ENCODE results near the gene DYNC1LI2. TPM values are rescaled to one million over a fixed set of nuclear protein-coding genes. Genes with fewer than 3 reads are reported as not detected.

DYNC1LI2 gene
- total and polyA plus RNA-seq, 9 of the 15 experiments (the other 6 are each of a cell fraction or from before 2014, with no cell fraction given) = 5.1 to 48.9 (median 38.2) TPM

DNA sequence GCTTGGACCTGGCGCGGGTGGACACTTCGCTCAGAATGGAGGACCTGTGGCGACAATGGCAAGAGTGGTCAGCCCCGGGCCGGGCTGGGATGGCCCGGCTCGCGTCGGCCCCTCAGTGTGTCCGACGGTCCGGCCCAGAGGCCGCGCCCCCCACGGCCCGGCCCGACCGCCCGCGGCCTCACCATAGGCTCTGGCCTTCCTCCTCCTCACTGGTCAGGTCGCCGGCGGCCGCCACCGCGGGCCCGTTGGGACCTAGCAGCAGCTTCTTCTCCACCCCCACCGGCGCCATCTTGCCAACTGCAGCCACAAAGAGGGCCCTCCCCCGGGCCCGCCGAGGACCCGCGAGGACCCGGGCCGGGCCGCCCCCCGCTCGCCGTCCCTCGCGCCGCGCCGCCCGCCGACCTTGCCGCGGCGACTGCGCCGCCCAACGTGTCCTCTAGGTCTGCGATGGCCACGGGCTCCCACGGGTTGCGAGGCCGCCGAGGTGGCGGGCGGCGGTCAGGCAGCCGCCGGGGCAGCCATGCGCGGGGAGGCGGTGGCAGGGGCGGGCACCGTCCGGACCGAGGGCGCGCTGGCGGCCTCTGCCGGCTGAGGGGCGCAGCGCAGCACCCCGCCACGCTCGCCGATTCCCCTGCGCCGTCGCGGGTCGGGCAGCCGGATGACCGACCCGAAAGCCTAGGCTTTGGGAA, at the start of gene DYNC1LI2 (continued):
- TF ChIP-seq CREB1 (IDR thresholded peaks at IDR 0.05) (peak; percentile 40; the same call in 1 of the 2 replicates), CREB1 (CRISPR knock-in tag; IDR thresholded peaks at IDR 0.05) (no peak; the same call in 1 of the 2 replicates), ATF7 (IDR thresholded peaks at IDR 0.05) (peak; percentile 67; the same call in 1 of the 2 replicates), SUPT5H (IDR thresholded peaks at IDR 0.05) (peak; percentile 80), MAZ (CRISPR knock-in tag; conservative IDR thresholded peaks at IDR 0.05 in 1 of 2, IDR thresholded peaks at IDR 0.05 in 1 of 2) (peak; percentile 40 to 94), SIN3B (IDR thresholded peaks at IDR 0.05; ENCODE audit: low read depth) (peak; percentile 85), SMC3 (conservative IDR thresholded peaks at IDR 0.05; ENCODE audit: insufficient read depth, low read depth, low read length) (peak; percentile 37; the same call in 1 of the 2 replicates), CTBP1 (IDR thresholded peaks at IDR 0.05; ENCODE audit: borderline replicate concordance) (peak; percentile 82; the same call in 1 of the 2 replicates), KLF10 (CRISPR knock-in tag; IDR thresholded peaks at IDR 0.05) (no peak), NR3C1 (CRISPR knock-in tag; IDR thresholded peaks at IDR 0.05) (0 out of 2 replicates have a peak, but pooled peaks have one; percentile 45), SMAD4 (CRISPR knock-in tag; conservative IDR thresholded peaks at IDR 0.05) (peak; percentile 73; the same call in 1 of the 2 replicates), ZKSCAN8 (CRISPR knock-in tag; IDR thresholded peaks at IDR 0.05) (no peak), NFE2 (IDR thresholded peaks at IDR 0.05; ENCODE audit: low read depth) (peak; percentile 95), ZBTB7A (IDR thresholded peaks at IDR 0.05; ENCODE audit: borderline replicate concordance, control insufficient read depth, low read depth, low read length) (peak; percentile 48; the same call in 1 of the 2 replicates), SREBF2 (CRISPR knock-in tag; IDR thresholded peaks at IDR 0.05) (no peak), ZNF75A (CRISPR knock-in tag; IDR thresholded peaks at IDR 0.05) (no peak)
- TF ChIP-seq, protein P1, sequence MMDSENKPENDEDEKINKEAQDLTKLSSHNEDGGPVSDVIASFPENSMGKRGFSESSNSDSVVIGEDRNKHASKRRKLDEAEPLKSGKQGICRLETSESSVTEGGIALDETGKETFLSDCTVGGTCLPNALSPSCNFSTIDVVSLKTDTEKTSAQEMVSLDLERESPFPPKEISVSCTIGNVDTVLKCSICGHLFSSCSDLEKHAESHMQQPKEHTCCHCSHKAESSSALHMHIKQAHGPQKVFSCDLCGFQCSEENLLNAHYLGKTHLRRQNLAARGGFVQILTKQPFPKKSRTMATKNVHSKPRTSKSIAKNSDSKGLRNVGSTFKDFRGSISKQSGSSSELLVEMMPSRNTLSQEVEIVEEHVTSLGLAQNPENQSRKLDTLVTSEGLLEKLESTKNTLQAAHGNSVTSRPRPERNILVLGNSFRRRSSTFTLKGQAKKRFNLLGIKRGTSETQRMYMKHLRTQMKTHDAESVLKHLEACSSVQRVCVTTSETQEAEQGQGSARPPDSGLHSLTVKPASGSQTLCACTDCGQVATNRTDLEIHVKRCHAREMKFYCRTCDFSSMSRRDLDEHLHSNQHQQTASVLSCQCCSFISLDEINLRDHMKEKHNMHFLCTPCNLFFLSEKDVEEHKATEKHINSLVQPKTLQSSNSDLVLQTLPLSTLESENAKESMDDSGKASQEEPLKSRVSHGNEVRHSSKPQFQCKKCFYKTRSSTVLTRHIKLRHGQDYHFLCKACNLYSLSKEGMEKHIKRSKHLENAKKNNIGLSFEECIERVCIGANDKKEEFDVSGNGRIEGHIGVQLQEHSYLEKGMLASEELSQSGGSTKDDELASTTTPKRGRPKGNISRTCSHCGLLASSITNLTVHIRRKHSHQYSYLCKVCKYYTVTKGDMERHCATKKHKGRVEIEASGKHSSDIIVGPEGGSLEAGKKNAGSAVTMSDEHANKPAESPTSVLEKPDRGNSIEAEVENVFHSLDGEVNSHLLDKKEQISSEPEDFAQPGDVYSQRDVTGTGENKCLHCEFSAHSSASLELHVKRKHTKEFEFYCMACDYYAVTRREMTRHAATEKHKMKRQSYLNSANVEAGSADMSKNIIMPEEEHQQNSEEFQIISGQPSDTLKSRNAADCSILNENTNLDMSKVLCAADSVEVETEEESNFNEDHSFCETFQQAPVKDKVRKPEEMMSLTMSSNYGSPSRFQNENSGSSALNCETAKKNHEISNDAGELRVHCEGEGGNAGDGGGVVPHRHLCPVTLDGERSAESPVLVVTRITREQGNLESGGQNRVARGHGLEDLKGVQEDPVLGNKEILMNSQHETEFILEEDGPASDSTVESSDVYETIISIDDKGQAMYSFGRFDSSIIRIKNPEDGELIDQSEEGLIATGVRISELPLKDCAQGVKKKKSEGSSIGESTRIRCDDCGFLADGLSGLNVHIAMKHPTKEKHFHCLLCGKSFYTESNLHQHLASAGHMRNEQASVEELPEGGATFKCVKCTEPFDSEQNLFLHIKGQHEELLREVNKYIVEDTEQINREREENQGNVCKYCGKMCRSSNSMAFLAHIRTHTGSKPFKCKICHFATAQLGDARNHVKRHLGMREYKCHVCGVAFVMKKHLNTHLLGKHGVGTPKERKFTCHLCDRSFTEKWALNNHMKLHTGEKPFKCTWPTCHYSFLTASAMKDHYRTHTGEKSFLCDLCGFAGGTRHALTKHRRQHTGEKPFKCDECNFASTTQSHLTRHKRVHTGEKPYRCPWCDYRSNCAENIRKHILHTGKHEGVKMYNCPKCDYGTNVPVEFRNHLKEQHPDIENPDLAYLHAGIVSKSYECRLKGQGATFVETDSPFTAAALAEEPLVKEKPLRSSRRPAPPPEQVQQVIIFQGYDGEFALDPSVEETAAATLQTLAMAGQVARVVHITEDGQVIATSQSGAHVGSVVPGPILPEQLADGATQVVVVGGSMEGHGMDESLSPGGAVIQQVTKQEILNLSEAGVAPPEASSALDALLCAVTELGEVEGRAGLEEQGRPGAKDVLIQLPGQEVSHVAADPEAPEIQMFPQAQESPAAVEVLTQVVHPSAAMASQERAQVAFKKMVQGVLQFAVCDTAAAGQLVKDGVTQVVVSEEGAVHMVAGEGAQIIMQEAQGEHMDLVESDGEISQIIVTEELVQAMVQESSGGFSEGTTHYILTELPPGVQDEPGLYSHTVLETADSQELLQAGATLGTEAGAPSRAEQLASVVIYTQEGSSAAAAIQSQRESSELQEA (IDR thresholded peaks at IDR 0.05; ENCODE audit: low read depth) = no peak
- TF ChIP-seq, protein P2, sequence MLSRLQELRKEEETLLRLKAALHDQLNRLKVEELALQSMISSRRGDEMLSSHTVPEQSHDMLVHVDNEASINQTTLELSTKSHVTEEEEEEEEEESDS (CRISPR knock-in tag; IDR thresholded peaks at IDR 0.05) = no peak
- TF ChIP-seq, protein P3, sequence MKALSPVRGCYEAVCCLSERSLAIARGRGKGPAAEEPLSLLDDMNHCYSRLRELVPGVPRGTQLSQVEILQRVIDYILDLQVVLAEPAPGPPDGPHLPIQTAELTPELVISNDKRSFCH (CRISPR knock-in tag; IDR thresholded peaks at IDR 0.05) = no peak
- TF ChIP-seq, protein P3 (tag; IDR thresholded peaks at IDR 0.05) = peak; percentile 80

Measured in K562 (cell line).